Hair follicle dermal papilla cell (primary cell): Measurements from ENCODE around the gene PDIK1L. TPM values are rescaled to one million over a fixed set of nuclear protein-coding genes. Genes with fewer than 3 reads are reported as not detected.

ENCODE experiments used
- total RNA-seq: library from RNA; depleted of rRNA; stranded (reverse); fragments of >200 nt; gene quantifications from 2 replicates; pipeline ENCODE4 v1.2.3, GENCODE V29; 2012

Gene PDIK1L
- 4.1 and 6.5 TPM in 2 replicates for total RNA-seq

GRCh38 chr1:26111530-26112406 lies at the start of gene PDIK1L:
TSS of gene PDIK1L (plus strand) at chr1:26111824. CDS start at chr1:26114309, 2,485 bp downstream.

DNA sequence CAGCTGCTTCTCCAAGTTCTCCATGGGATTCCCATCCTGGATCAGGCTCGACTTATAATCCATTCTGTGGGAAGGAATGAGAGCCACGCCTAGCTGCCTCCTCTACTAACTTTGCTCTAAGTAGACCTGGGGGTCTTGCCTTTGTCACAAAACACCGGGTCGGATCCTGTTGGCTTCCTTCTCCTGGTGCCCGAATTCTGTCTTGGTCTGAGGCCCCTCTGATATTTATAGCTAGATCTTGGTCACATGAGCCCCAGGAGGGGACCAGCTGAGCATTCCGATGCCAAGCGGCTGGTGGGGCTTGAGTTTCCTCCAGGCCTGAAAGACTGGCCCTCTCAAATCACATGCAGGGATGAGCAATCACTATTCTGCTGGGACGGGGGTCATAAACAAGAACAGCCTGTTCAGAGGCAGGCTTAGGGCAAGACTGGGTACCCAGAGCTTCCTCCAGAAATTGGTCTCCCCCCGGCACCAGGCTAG lies 44.2 kb upstream of the PDIK1L start, which contains the start of gene TRIM63:
Gene TRIM63, minus strand, starts transcription at position 199 of the 480 bp plus-strand sequence. Its CDS starts 136 bp downstream, at position 63.

GRCh38 chr1:26158908-26159742 lies 47.5 kb downstream of the PDIK1L start, which contains the start of gene FAM110D:
TSS of gene FAM110D (plus strand) at chr1:26159079. CDS start at chr1:26161292, 2,213 bp downstream.

GRCh38 chr1:26168410-26169197 lies 57.0 kb downstream of the PDIK1L start, which contains the start of gene C1orf232:
TSS of gene C1orf232 (minus strand) at chr1:26168963. CDS start at chr1:26168499, 464 bp downstream.

DNA sequence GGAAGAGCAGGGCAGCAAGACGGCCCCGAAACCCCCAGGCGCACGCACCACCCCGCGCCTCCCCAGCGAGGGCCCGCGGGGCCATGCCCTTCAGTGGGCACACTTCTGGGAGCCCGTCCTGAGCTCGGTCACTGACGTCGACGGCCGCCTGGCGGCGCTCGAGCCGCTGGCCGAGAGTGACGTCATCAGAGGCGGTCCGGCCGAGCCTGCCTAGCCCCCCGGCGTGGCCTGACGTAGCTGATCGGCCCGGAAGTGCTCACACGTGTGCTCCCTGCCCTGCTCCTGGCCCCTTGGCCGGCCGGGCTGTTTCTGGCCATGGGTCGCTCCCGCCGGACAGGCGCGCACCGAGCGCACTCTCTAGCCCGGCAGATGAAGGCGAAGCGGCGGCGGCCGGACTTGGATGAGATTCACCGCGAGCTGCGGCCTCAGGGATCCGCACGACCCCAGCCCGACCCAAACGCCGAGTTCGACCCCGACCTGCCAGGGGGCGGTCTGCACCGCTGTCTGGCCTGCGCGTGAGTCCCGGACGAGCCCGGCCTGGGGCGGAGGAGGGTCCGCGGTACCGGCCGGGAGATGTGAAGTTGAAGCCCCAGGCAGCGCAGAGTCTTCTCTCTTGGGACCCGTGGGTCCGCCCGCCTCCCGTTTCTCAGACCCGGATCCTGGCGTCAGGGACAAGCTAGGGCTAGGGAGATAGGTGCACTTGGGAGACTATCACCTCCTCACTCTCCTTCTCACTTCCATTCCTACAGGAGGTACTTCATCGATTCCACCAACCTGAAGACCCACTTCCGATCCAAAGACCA lies 58.2 kb downstream of the PDIK1L start, which contains the start of gene ZNF593:
Gene ZNF593, plus strand, starts transcription at position 240 of the 803 bp plus-strand sequence. Its CDS starts 76 bp downstream, at position 316.

DNA sequence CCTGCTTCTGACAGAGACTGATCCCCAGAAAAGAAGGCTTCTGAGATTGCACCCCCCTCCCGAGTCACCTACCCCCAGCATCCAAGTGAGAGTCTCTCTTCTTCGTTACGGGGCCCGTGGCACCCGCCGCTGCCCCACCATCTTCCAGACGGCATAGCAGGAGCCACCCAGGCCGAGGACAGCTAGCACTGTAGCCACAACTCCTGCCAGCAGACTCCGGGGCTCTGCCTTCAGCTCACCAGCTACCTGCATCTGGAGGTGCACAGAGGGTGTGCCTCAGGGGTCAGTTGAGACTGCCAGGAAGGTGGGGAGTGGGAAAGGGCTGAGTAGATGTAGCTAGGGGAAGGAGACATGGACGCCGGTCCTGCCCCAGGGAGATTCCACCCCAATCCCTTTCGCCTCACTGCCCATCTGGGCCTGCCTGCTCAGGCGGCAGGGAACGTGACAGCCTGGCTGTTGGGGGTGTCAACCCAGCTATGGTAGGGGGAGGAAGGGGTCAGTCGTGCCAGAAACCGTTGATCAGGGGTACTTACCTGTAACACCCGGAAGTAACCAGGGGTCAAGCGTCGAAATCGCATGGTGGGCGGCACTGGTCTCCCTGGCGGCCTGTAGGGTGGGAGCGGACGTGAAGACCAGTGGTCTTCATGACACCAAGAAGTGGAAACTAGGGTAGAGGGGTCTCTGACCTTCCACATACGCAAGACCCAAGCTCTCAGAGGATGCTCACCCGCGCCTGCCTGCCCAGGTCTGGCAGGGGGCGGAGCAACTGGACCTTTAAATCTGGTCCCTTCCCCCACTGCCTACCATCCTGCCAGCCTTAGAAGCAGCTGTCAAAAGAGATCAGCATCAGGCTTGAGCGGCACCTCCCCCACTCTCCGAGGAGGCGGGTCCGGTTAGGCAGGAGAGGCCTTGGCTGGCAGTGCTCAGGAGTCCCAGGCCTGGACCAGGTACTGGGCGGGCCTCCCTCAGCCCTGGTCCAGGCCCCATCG lies 59.8 kb downstream of the PDIK1L start, which contains the start of gene ZNF593OS:
Gene ZNF593OS, minus strand, starts transcription at position 749 of the 989 bp plus-strand sequence. Its CDS starts 171 bp downstream, at position 578.

Other genes with a start within 250 kb of the PDIK1L start
- 18.6 and 18.8 TPM in 2 replicates for gene PAQR7, start 236.1 kb upstream of the PDIK1L start, total RNA-seq
- gene STMN1, start 205.4 kb upstream of the PDIK1L start, total RNA-seq, result 31.6 and 39.5 TPM in 2 replicates
- 9.1 and 31.7 TPM in 2 replicates for gene PAFAH2, start 113.8 kb upstream of the PDIK1L start, total RNA-seq
- gene EXTL1, start 90.0 kb upstream of the PDIK1L start, total RNA-seq, result 1.3 and 2.3 TPM in 2 replicates
- not detected in 2 replicates for gene SLC30A2, start 65.7 kb upstream of the PDIK1L start, total RNA-seq
- gene TRIM63, start 44.2 kb upstream of the PDIK1L start, total RNA-seq, result not detected in 2 replicates
- not detected in 2 replicates for gene FAM110D, start 47.3 kb downstream of the PDIK1L start, total RNA-seq
- not detected in 2 replicates for gene C1orf232, start 57.1 kb downstream of the PDIK1L start, total RNA-seq
- 18.2 and 19.1 TPM in 2 replicates for gene ZNF593, start 58.1 kb downstream of the PDIK1L start, total RNA-seq
- gene ZNF593OS, start 60.0 kb downstream of the PDIK1L start, total RNA-seq, result not detected in 2 replicates
- not detected in 2 replicates for gene CNKSR1, start 65.7 kb downstream of the PDIK1L start, total RNA-seq
- not detected in 2 replicates for gene CATSPER4, start 78.8 kb downstream of the PDIK1L start, total RNA-seq
- gene CEP85, start 122.4 kb downstream of the PDIK1L start, total RNA-seq, result 6.0 and 8.4 TPM in 2 replicates
- gene SH3BGRL3, start 168.3 kb downstream of the PDIK1L start, total RNA-seq, result 18.7 and 25.0 TPM in 2 replicates
- gene UBXN11, start 194.8 kb downstream of the PDIK1L start, total RNA-seq, result 3.6 and 5.7 TPM in 2 replicates
- gene CD52, start 206.1 kb downstream of the PDIK1L start, total RNA-seq, result not detected in 2 replicates
- not detected in 2 replicates for gene CRYBG2, start 242.3 kb downstream of the PDIK1L start, total RNA-seq